ENCODE data around the gene CPS1. TPM values are rescaled to one million over a fixed set of nuclear protein-coding genes. Genes with fewer than 3 reads are reported as not detected.

CPS1 gene
- total RNA-seq, 2 experiments from 2014 or later: 2.6 to 2.8 TPM

- no peak overlapping the region for H3K4me3 Mint-ChIP-seq
- H3K27ac Mint-ChIP-seq: no peak overlapping the region
- DNase-seq: no peak
- H3K27me3 Mint-ChIP-seq: no peaks in the 10 kb centered on the region
- no peaks in the 10 kb centered on the region for H3K4me1 Mint-ChIP-seq
- peaks cover 3% of the 10 kb centered on the region for H3K36me3 Mint-ChIP-seq
- H3K9me3 Mint-ChIP-seq: peaks cover 3% of the 10 kb centered on the region
These were observed 107.3 kb downstream of the CPS1 start for GRCh38 chr2:210663631-210664089.

- Mint-ChIP-seq H3K36me3 (peaks cover 1% of the 10 kb centered on the region), H3K4me3 (no peak overlapping the region), H3K27ac (no peak overlapping the region), H3K27me3 (no peaks in the 10 kb centered on the region), H3K4me1 (no peaks in the 10 kb centered on the region), H3K9me3 (peaks cover 2% of the 10 kb centered on the region)
- DNase-seq: no peak
These were observed 111.3 kb downstream of the CPS1 start for GRCh38 chr2:210667711-210668110.

GRCh38 chr2:210671065-210671464 lies 114.7 kb downstream of the CPS1 start:
- Mint-ChIP-seq H3K36me3 (peaks cover 1% of the 10 kb centered on the region), H3K4me1 (no peaks in the 10 kb centered on the region), H3K4me3 (no peak overlapping the region), H3K27ac (no peak overlapping the region), H3K27me3 (no peaks in the 10 kb centered on the region), H3K9me3 (peaks cover 2% of the 10 kb centered on the region)
- DNase-seq: no peak

GRCh38 chr2:210673117-210673516 lies 116.7 kb downstream of the CPS1 start:
- Mint-ChIP-seq H3K4me3 (no peak overlapping the region), H3K27me3 (no peaks in the 10 kb centered on the region), H3K4me1 (no peaks in the 10 kb centered on the region), H3K36me3 (no peaks in the 10 kb centered on the region), H3K27ac (no peak overlapping the region), H3K9me3 (no peaks in the 10 kb centered on the region)
- DNase-seq: no peak

GRCh38 chr2:210676067-210676466 lies 119.7 kb downstream of the CPS1 start:
- Mint-ChIP-seq H3K36me3 (no peaks in the 10 kb centered on the region), H3K27ac (no peak overlapping the region), H3K4me1 (no peaks in the 10 kb centered on the region), H3K9me3 (no peaks in the 10 kb centered on the region), H3K27me3 (no peaks in the 10 kb centered on the region), H3K4me3 (no peak overlapping the region)
- no peak for DNase-seq

- no peaks in the 10 kb centered on the region for H3K4me1 Mint-ChIP-seq
- DNase-seq: no peak
- H3K27me3 Mint-ChIP-seq: no peaks in the 10 kb centered on the region
- no peak overlapping the region for H3K4me3 Mint-ChIP-seq
- H3K36me3 Mint-ChIP-seq: no peaks in the 10 kb centered on the region
- no peak overlapping the region for H3K27ac Mint-ChIP-seq
- H3K9me3 Mint-ChIP-seq: no peaks in the 10 kb centered on the region
These were observed 125.1 kb downstream of the CPS1 start for GRCh38 chr2:210681491-210681890.

GRCh38 chr2:210686401-210686800 lies 130.0 kb downstream of the CPS1 start:
- no peak overlapping the region for H3K27ac Mint-ChIP-seq
- H3K4me3 Mint-ChIP-seq: no peak overlapping the region
- H3K27me3 Mint-ChIP-seq: no peaks in the 10 kb centered on the region
- H3K36me3 Mint-ChIP-seq: no peaks in the 10 kb centered on the region
- DNase-seq: no peak
- H3K4me1 Mint-ChIP-seq: no peaks in the 10 kb centered on the region
- no peaks in the 10 kb centered on the region for H3K9me3 Mint-ChIP-seq

GRCh38 chr2:210687786-210688470 lies 131.5 kb downstream of the CPS1 start:
- DNase-seq: no peak
- no peak overlapping the region for H3K27ac Mint-ChIP-seq
- H3K4me3 Mint-ChIP-seq: no peak overlapping the region
- H3K4me1 Mint-ChIP-seq: no peaks in the 10 kb centered on the region
- H3K36me3 Mint-ChIP-seq: no peaks in the 10 kb centered on the region
- H3K27me3 Mint-ChIP-seq: no peaks in the 10 kb centered on the region
- H3K9me3 Mint-ChIP-seq: no peaks in the 10 kb centered on the region

- Mint-ChIP-seq H3K27me3 (no peaks in the 10 kb centered on the region), H3K9me3 (no peaks in the 10 kb centered on the region), H3K36me3 (no peaks in the 10 kb centered on the region), H3K4me3 (no peak overlapping the region), H3K4me1 (no peaks in the 10 kb centered on the region), H3K27ac (no peak overlapping the region)
- DNase-seq: no peak
These were observed 151.5 kb downstream of the CPS1 start for GRCh38 chr2:210707900-210708299.

GRCh38 chr2:210713122-210713521 lies 156.7 kb downstream of the CPS1 start:
- Mint-ChIP-seq H3K9me3 (no peaks in the 10 kb centered on the region), H3K4me3 (no peak overlapping the region), H3K36me3 (no peaks in the 10 kb centered on the region), H3K4me1 (no peaks in the 10 kb centered on the region), H3K27ac (no peak overlapping the region), H3K27me3 (no peaks in the 10 kb centered on the region)
- DNase-seq: no peak

- DNase-seq: no peak
- no peak overlapping the region for H3K27ac Mint-ChIP-seq
- H3K9me3 Mint-ChIP-seq: no peaks in the 10 kb centered on the region
- no peaks in the 10 kb centered on the region for H3K36me3 Mint-ChIP-seq
- H3K27me3 Mint-ChIP-seq: peaks cover 7% of the 10 kb centered on the region
- no peak overlapping the region for H3K4me3 Mint-ChIP-seq
- H3K4me1 Mint-ChIP-seq: no peaks in the 10 kb centered on the region
These were observed 159.2 kb downstream of the CPS1 start for GRCh38 chr2:210715560-210716082.

- DNase-seq: no peak
- peaks cover 9% of the 10 kb centered on the region for H3K27me3 Mint-ChIP-seq
- H3K4me1 Mint-ChIP-seq: no peaks in the 10 kb centered on the region
- no peak overlapping the region for H3K4me3 Mint-ChIP-seq
- no peaks in the 10 kb centered on the region for H3K36me3 Mint-ChIP-seq
- H3K9me3 Mint-ChIP-seq: no peaks in the 10 kb centered on the region
- H3K27ac Mint-ChIP-seq: no peak overlapping the region
These were observed 162.1 kb downstream of the CPS1 start for GRCh38 chr2:210718503-210718902.

- Mint-ChIP-seq H3K36me3 (no peaks in the 10 kb centered on the region), H3K9me3 (no peaks in the 10 kb centered on the region), H3K27ac (no peak overlapping the region), H3K27me3 (peaks cover 9% of the 10 kb centered on the region), H3K4me3 (no peak overlapping the region), H3K4me1 (no peaks in the 10 kb centered on the region)
- no peak for DNase-seq
These were observed 165.7 kb downstream of the CPS1 start for GRCh38 chr2:210722092-210722491.

- no peaks in the 10 kb centered on the region for H3K27me3 Mint-ChIP-seq
- H3K36me3 Mint-ChIP-seq: no peaks in the 10 kb centered on the region
- no peaks in the 10 kb centered on the region for H3K4me1 Mint-ChIP-seq
- H3K27ac Mint-ChIP-seq: no peak overlapping the region
- no peak overlapping the region for H3K4me3 Mint-ChIP-seq
- H3K9me3 Mint-ChIP-seq: no peaks in the 10 kb centered on the region
- DNase-seq: no peak
These were observed 171.2 kb downstream of the CPS1 start for GRCh38 chr2:210727549-210727948.

Measured in activated naive CD8-positive, alpha-beta T cell treated with anti-CD3 and anti-CD28 coated beads for 36 hours (primary cell).